B cell (primary cell): ENCODE results near the gene GAL. TPM values are rescaled to one million over a fixed set of nuclear protein-coding genes. Genes with fewer than 3 reads are reported as not detected.

Experiments used
- ATAC-seq: fragments of 200-7000 bp; cut with Tn5 transposase; one replicate; pipeline ENCODE4 v1.10.0; 2021; ENCODE audit warnings: low read depth, mild to moderate bottlenecking, moderate number of reproducible peaks, moderate library complexity
- CTCF ChIA-PET: fragments of 350-600 bp; sonication (Branson Sonifier 250); formaldehyde crosslinking; loops from one replicate; lab custom pipeline; 2021; ENCODE audit warnings: antibody characterized with exemption, inconsistent platforms; lab: Charles Lee
- POLR2A ChIA-PET: fragments of 350-600 bp; sonication (Branson Sonifier 250); formaldehyde crosslinking; loops from one replicate; lab custom pipeline; 2021; ENCODE audit warnings: antibody characterized with exemption; lab: Charles Lee
- DNase-seq: peaks from one replicate; pipeline ENCODE4 v3.0.0; 2013
- H2AFZ ChIP-seq: 2 replicates; pipeline ENCODE4 v1.6.1; 2012; ENCODE audit warnings: mild to moderate bottlenecking, low read depth, low read length; ENCODE audit not compliant: insufficient read depth, poor library complexity, severe bottlenecking
- H3K27ac ChIP-seq, 2 donors: 1 replicate in 1 of 2; 2 replicates in 1 of 2; pipeline ENCODE4 v1.5.1; 2012 to 2013; ENCODE audit warnings: low read length in 2 of 2, mild to moderate bottlenecking in 2 of 2, moderate library complexity in 1 of 2
- H3K27me3 ChIP-seq, 4 experiments: fragments of 200-600 bp in 1 of 4; sonication (generic) in 1 of 4; replicated peaks in 1 of 4; 1 replicate in 2 of 4; 2 replicates in 2 of 4; pipeline versions ENCODE4 v1.6.1 to v1.7.0; 2013 to 2016; ENCODE audit warnings: low read length in 3 of 4, mild to moderate bottlenecking in 2 of 4, mixed read lengths in 1 of 4, moderate library complexity in 1 of 4; ENCODE audit not compliant: insufficient read depth in 4 of 4, control insufficient read depth in 3 of 4; ENCODE audit errors: control extremely low read depth in 1 of 4
- H3K36me3 ChIP-seq, 2 experiments: replicated peaks in 1 of 2; 1 replicate in 1 of 2; 2 replicates in 1 of 2; pipeline versions ENCODE4 v1.6.1 to v1.7.1; 2013; ENCODE audit warnings: low read length in 1 of 2; ENCODE audit not compliant: insufficient read depth in 2 of 2, control insufficient read depth in 1 of 2; ENCODE audit errors: control extremely low read depth in 1 of 2, extremely low read depth in 1 of 2
- H3K4me1 ChIP-seq, 2 donors: fragments of 200-600 bp in 1 of 2; sonication (generic) in 1 of 2; 1 replicate in 1 of 2; 2 replicates in 1 of 2; pipeline versions ENCODE4 v1.5.1 to v1.6.1; 2013 to 2017; ENCODE audit warnings: low read length in 2 of 2; ENCODE audit not compliant: control insufficient read depth in 2 of 2, insufficient read depth in 2 of 2
- H3K4me2 ChIP-seq: replicated peaks from 2 replicates; pipeline ENCODE3; 2012; ENCODE audit warnings: mild to moderate bottlenecking, low read depth, low read length; ENCODE audit not compliant: poor library complexity, severe bottlenecking
- H3K4me3 ChIP-seq, 5 experiments: fragments of 200-600 bp in 1 of 5; sonication (generic) in 1 of 5; 1 replicate in 3 of 5; 2 replicates in 2 of 5; pipeline versions ENCODE4 v1.5.1 to v1.7.0; 2011 to 2016; ENCODE audit warnings: low read length in 4 of 5, mild to moderate bottlenecking in 4 of 5, low read depth in 2 of 5, control low read depth in 1 of 5, moderate library complexity in 1 of 5; ENCODE audit not compliant: insufficient read depth in 1 of 5; ENCODE audit errors: control extremely low read depth in 1 of 5, extremely low read depth in 1 of 5
- H3K79me2 ChIP-seq: fragments of 200-600 bp; sonication (generic); one replicate; pipeline ENCODE4 v1.6.0; 2016; ENCODE audit warnings: low read length; ENCODE audit not compliant: control insufficient read depth, insufficient read depth
- H3K9ac ChIP-seq: fragments of 200-600 bp; sonication (generic); 2 replicates; pipeline ENCODE4 v1.6.1; 2017; ENCODE audit warnings: mild to moderate bottlenecking, low read length, moderate library complexity
- H3K9me3 ChIP-seq, 3 donors: one replicate each; pipeline versions ENCODE4 v1.6.1 to v1.7.1; 2013; ENCODE audit warnings: low read length in 2 of 3; ENCODE audit not compliant: control insufficient read depth in 2 of 3, insufficient read depth in 1 of 3; ENCODE audit errors: control extremely low read depth in 1 of 3
- H4K20me1 ChIP-seq: 2 replicates; pipeline ENCODE4 v1.6.0; 2012; ENCODE audit warnings: mild to moderate bottlenecking, low read length; ENCODE audit not compliant: insufficient read depth, control insufficient read depth, poor library complexity, severe bottlenecking
- H3K27ac Mint-ChIP-seq: one replicate; pipeline ENCODE4 v1.8.0; 2021; ENCODE audit warnings: mixed read lengths
- H3K27me3 Mint-ChIP-seq: one replicate; pipeline ENCODE4 v1.8.0; 2021; ENCODE audit warnings: mixed read lengths
- H3K4me1 Mint-ChIP-seq: one replicate; pipeline ENCODE4 v1.8.0; 2021; ENCODE audit warnings: mixed read lengths
- H3K4me3 Mint-ChIP-seq: one replicate; pipeline ENCODE4 v1.8.0; 2021; ENCODE audit warnings: mixed read lengths
- H3K9me3 Mint-ChIP-seq: one replicate; pipeline ENCODE4 v1.8.0; 2022; ENCODE audit warnings: mixed read lengths; ENCODE audit not compliant: insufficient read depth
- EZH2 ChIP-seq: IDR thresholded peaks from 2 replicates; pipeline ENCODE4 v1.6.1; 2012; ENCODE audit warnings: borderline replicate concordance, low read depth, mild to moderate bottlenecking, moderate library complexity, low read length; ENCODE audit not compliant: insufficient read depth, poor library complexity, severe bottlenecking
- WGBS: methylation state at CpG from one replicate; pipeline ENCODE4 v1.1.5; 2013; ENCODE audit warnings: missing lambda C conversion rate; ENCODE audit not compliant: insufficient coverage; 5-methylcytosine and 5-hydroxymethylcytosine counted together
- intact Hi-C: fragments of 100-400 bp; cut with micrococcal nuclease; formaldehyde crosslinking; loops from one replicate; pipeline ENCODE4 v1.10.0; 2022
- polyA plus RNA-seq: library from polyadenylated mRNA; depleted of rRNA; stranded (reverse); fragments of >200 nt; gene quantifications from 2 replicates; pipeline ENCODE4 v1.2.3, GENCODE V29; 2012
- total RNA-seq, 2 donors: library from RNA; stranded (reverse); fragments of 120-200 nt in 1 of 2; gene quantifications; 1 replicate in 1 of 2; 2 replicates in 1 of 2; pipeline versions ENCODE4 v1.2.3 to v1.2.4, GENCODE V29; 2013 to 2022
- TF ChIP-seq, protein P1 (sequence below): fragments of 200-600 bp; IDR thresholded peaks from one replicate; pipeline ENCODE4 v1.8.0; 2022; ENCODE audit warnings: antibody characterized with exemption, mild to moderate bottlenecking

GAL gene
- total and polyA plus RNA-seq, 2 donors (not counting 1 experiment from before 2014, with no cell fraction given), result not detected

DNA sequence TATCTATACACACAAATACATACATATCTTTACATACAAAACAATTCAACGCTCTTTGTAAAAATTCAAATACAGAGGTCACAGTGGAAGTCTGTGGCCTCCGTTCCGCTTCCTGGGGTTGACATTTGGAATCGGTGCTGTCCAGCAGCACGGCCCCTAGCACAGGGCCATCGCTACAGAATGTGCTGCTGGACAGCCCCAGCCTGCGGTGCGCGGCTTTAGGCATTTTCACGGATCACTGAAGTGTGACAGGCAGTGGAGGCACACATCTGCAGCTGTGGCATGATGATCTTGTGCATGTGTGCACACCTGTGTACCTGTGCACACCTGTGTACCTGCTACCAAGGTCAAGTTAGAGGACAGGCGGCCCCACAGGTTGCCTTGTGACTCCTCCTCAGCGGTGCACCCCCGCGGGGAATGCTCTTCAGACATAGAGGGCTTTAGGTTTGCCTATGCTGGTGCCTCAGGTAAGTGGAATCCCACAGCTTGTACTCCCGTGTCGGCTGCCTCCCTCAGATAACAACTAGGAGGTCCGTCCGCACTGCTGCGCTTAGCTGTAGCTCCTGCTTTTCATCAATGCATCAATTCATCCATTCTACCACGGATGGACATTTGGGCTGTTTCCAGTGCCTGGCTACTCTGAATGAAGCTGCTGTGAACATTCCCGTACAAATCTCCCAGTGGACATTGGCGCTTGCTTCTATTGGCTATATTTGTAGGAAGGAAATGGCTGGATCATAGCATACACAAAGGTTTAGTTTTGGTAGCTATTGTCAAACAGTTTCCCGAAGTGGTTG lies 29.9 kb downstream of the GAL start:
- no peak overlapping the region for H3K27ac Mint-ChIP-seq
- Histone ChIP-seq H2AFZ (no peak overlapping the region), H3K9ac (no peak overlapping the region), H3K4me2 (no peak overlapping the region), H3K36me3 (no peaks in the 10 kb centered on the region), H4K20me1 (no peaks in the 10 kb centered on the region), H3K27me3 (no peaks in the 10 kb centered on the region), H3K79me2 (no peaks in the 10 kb centered on the region), H3K27ac (no peak overlapping the region), H3K4me3 (no peak overlapping the region), H3K4me1 (no peaks in the 10 kb centered on the region), H3K9me3 (no peaks in the 10 kb centered on the region)
- ChIA-PET CTCF (no interaction called here), POLR2A (no interaction called here)
- H3K9me3 Mint-ChIP-seq, result peaks cover 3% of the 10 kb centered on the region
- H3K27me3 Mint-ChIP-seq, result peaks cover 10% of the 10 kb centered on the region
- WGBS, result 92% methylated on average over 19 of the region's 23 CpGs
- DNase-seq (no peak), ATAC-seq (no peak)
- TF ChIP-seq EZH2, result no peak
- TF ChIP-seq, protein P1, sequence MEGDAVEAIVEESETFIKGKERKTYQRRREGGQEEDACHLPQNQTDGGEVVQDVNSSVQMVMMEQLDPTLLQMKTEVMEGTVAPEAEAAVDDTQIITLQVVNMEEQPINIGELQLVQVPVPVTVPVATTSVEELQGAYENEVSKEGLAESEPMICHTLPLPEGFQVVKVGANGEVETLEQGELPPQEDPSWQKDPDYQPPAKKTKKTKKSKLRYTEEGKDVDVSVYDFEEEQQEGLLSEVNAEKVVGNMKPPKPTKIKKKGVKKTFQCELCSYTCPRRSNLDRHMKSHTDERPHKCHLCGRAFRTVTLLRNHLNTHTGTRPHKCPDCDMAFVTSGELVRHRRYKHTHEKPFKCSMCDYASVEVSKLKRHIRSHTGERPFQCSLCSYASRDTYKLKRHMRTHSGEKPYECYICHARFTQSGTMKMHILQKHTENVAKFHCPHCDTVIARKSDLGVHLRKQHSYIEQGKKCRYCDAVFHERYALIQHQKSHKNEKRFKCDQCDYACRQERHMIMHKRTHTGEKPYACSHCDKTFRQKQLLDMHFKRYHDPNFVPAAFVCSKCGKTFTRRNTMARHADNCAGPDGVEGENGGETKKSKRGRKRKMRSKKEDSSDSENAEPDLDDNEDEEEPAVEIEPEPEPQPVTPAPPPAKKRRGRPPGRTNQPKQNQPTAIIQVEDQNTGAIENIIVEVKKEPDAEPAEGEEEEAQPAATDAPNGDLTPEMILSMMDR, result no peak
- intact Hi-C loops, result no loop called here
- no peak overlapping the region for H3K4me3 Mint-ChIP-seq
- no peaks in the 10 kb centered on the region for H3K4me1 Mint-ChIP-seq

DNA sequence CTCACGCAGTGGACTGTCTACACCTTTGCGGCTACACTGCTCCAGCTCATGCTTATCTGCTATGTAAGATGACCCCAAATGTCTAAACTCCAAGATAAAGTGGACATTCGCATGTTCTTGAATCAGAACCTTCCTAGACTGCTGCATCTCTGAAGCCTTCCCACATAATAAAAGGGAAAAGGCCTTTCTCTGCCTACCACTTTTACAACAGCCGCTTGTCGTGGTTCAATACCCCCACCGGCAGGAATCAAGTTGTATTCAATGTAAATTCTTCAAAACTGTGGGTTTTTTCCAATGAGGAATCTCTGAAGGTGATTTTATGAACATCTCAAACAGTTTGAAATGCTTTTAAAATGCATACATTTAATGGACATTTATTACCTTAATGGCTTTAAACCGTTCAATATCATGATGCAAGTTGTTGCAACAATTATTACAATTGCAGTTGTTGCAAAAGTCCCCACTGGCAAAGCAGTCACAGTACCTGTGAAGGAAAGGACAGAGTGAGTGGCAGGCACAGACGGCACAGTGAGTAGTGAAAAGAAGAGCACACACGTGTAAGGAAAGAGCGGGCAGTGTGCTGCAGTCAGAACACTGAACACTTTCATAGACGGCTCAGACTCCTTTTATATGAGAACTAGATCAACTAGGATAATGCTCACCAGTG lies 31.2 kb downstream of the GAL start:
- H3K27me3 ChIP-seq, result no peaks in the 10 kb centered on the region
- ATAC-seq, result no peak
- intact Hi-C loops, result no loop called here
- TF ChIP-seq, protein P1, result no peak
- TF ChIP-seq EZH2, result no peak
- no peak overlapping the region for H3K4me3 ChIP-seq
- 97% methylated on average over 5 of the region's 11 CpGs for WGBS
- H3K4me3 Mint-ChIP-seq, result no peak overlapping the region
- H3K79me2 ChIP-seq, result no peaks in the 10 kb centered on the region
- H3K9me3 ChIP-seq, result peaks cover 0 to 2% (median 2%) of the 10 kb centered on the region in 3 donors
- CTCF ChIA-PET, result no interaction called here
- no peaks in the 10 kb centered on the region for H3K4me1 Mint-ChIP-seq
- no peak overlapping the region for H3K4me2 ChIP-seq
- H3K27ac Mint-ChIP-seq, result no peak overlapping the region
- H3K36me3 ChIP-seq, result no peaks in the 10 kb centered on the region
- H3K27ac ChIP-seq, result no peak overlapping the region
- H3K9me3 Mint-ChIP-seq, result peaks cover 11% of the 10 kb centered on the region
- H3K9ac ChIP-seq, result no peak overlapping the region
- no peak overlapping the region for H2AFZ ChIP-seq
- no peak for DNase-seq
- POLR2A ChIA-PET, result no interaction called here
- H3K27me3 Mint-ChIP-seq, result peaks cover 21% of the 10 kb centered on the region
- H4K20me1 ChIP-seq, result no peaks in the 10 kb centered on the region
- no peaks in the 10 kb centered on the region for H3K4me1 ChIP-seq
